ENCODE data around the gene DDX46. TPM values are rescaled to one million over a fixed set of nuclear protein-coding genes. Genes with fewer than 3 reads are reported as not detected.
"Not testable (repeated sequence)": the region's sequence is repeated elsewhere in the genome, so short reads cannot be mapped to it uniquely, and the experiment has no call there.

DDX46 gene
- total RNA-seq, 2 experiments from 2014 or later = 47.1 to 78.8 TPM

GRCh38 chr5:134845852-134846640 is 87.5 kb downstream of the DDX46 start, which contains the start of gene C5orf24:
TSS of gene C5orf24 (plus strand) at chr5:134845968. CDS start at chr5:134854901, 8,933 bp downstream.
- TF ChIP-seq, protein P1, sequence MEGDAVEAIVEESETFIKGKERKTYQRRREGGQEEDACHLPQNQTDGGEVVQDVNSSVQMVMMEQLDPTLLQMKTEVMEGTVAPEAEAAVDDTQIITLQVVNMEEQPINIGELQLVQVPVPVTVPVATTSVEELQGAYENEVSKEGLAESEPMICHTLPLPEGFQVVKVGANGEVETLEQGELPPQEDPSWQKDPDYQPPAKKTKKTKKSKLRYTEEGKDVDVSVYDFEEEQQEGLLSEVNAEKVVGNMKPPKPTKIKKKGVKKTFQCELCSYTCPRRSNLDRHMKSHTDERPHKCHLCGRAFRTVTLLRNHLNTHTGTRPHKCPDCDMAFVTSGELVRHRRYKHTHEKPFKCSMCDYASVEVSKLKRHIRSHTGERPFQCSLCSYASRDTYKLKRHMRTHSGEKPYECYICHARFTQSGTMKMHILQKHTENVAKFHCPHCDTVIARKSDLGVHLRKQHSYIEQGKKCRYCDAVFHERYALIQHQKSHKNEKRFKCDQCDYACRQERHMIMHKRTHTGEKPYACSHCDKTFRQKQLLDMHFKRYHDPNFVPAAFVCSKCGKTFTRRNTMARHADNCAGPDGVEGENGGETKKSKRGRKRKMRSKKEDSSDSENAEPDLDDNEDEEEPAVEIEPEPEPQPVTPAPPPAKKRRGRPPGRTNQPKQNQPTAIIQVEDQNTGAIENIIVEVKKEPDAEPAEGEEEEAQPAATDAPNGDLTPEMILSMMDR (conservative IDR thresholded peaks at IDR 0.05; ENCODE audit: low read length) = 0 out of 2 replicates have a peak, but pooled peaks have one; percentile 8
- TF ChIP-seq EZH2phosphoT487 (IDR thresholded peaks at IDR 0.05; ENCODE audit: borderline replicate concordance, low read depth, low read length) = no peak
- peak within 1 kb of the TSS; percentile 79 for H3K4me3 ChIP-seq (ENCODE audit: low read depth, low read length, poor library complexity, severe bottlenecking)
- no peaks in the 10 kb centered on the region for H3K9me2 ChIP-seq (ENCODE audit: insufficient read depth, low read length)
- H3K4me1 ChIP-seq (ENCODE audit: insufficient read depth, low read length, poor library complexity, severe bottlenecking) = peaks cover 16% of the 10 kb centered on the region
- H3K79me2 ChIP-seq (ENCODE audit: insufficient read depth, low read depth, low read length) = peaks cover 30% of the 10 kb centered on the region
- CTCF ChIA-PET (ENCODE audit: unreplicated experiment) = interaction anchor here (0.8 kb wide), 1 partner anchor 25 kb away, joined by 4 read pairs; no protein-coding TSS in a partner anchor
- peak within 1 kb of the TSS; percentile 88 for H3K4me2 ChIP-seq (ENCODE audit: low read length)
- POLR2A ChIA-PET = interaction anchor here (0.7 to 1.9 kb wide), 5 partner anchors 12 to 110 kb away, joined by 3 to 11 read pairs (median 4); no protein-coding TSS in a partner anchor
- H4K20me1 ChIP-seq (ENCODE audit: insufficient read depth, low read length) = no peaks in the 10 kb centered on the region
- peaks cover 33% of the 10 kb centered on the region for H3K36me3 ChIP-seq (ENCODE audit: insufficient read depth, low read length)
- peak within 1 kb of the TSS; percentile 80 for H3K27ac ChIP-seq (ENCODE audit: low read depth, low read length, poor library complexity, severe bottlenecking)
- H2AFZ ChIP-seq (ENCODE audit: low read length) = peak within 1 kb of the TSS; percentile 83
- intact Hi-C loops (cut with micrococcal nuclease; ENCODE audit: unreplicated experiment) = loop anchor here (1.0 to 5.0 kb wide), 3 partner anchors 33 to 89 kb away; partner anchors contain the start of genes DDX46 and PCBD2
- BruUV-seq (replicated peaks) = no TSS peak
- H3K9me3 ChIP-seq (ENCODE audit: low read length) = no peaks in the 10 kb centered on the region
- DNase-seq (ENCODE audit: low spot score) = peak; percentile 96

DNA sequence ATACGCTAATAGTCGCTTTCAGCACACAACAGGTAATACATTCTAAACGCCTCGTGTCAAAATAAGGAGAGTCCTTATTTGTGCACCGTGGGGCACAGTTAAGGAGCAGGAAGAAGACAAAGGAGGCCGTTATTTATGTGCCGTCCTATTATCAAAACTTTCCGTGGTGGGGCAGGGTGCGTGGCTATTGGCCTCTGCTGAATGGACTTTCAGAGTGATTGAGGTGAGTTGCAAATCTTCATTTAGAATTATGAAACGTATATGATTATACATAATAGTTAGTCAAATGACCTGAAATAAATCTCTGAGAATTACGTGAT is 88.0 kb downstream of the DDX46 start:
- CTCF ChIA-PET (ENCODE audit: unreplicated experiment) = no interaction called here
- Histone ChIP-seq H3K9me2 (ENCODE audit: insufficient read depth, low read length) (no peaks in the 10 kb centered on the region), H3K27ac (ENCODE audit: low read depth, low read length, poor library complexity, severe bottlenecking) (peak overlapping the region; percentile 80), H3K36me3 (ENCODE audit: insufficient read depth, low read length) (peaks cover 33% of the 10 kb centered on the region), H4K20me1 (ENCODE audit: insufficient read depth, low read length) (no peaks in the 10 kb centered on the region), H3K4me2 (ENCODE audit: low read length) (peak overlapping the region; percentile 88), H3K4me3 (ENCODE audit: low read depth, low read length, poor library complexity, severe bottlenecking) (peak overlapping the region; percentile 79), H2AFZ (ENCODE audit: low read length) (peak overlapping the region; percentile 56; the same call in 1 of the 2 replicates), H3K9me3 (ENCODE audit: low read length) (no peaks in the 10 kb centered on the region), H3K79me2 (ENCODE audit: insufficient read depth, low read depth, low read length) (peaks cover 35% of the 10 kb centered on the region), H3K4me1 (ENCODE audit: insufficient read depth, low read length, poor library complexity, severe bottlenecking) (peaks cover 16% of the 10 kb centered on the region)
- TF ChIP-seq EZH2phosphoT487 (IDR thresholded peaks at IDR 0.05; ENCODE audit: borderline replicate concordance, low read depth, low read length) = no peak
- TF ChIP-seq, protein P1 (conservative IDR thresholded peaks at IDR 0.05; ENCODE audit: low read length) = 0 out of 2 replicates have a peak, but pooled peaks have one; percentile 2
- POLR2A ChIA-PET = interaction anchor here (0.8 to 1.0 kb wide), 2 partner anchors 12 to 186 kb away, joined by 3 read pairs; no protein-coding TSS in a partner anchor
- intact Hi-C loops (cut with micrococcal nuclease; ENCODE audit: unreplicated experiment) = loop anchor here (1.0 to 5.0 kb wide), 3 partner anchors 34 to 89 kb away; partner anchors contain the start of genes DDX46 and PCBD2
- DNase-seq (ENCODE audit: low spot score) = peak; percentile 50
- BruUV-seq (replicated peaks) = TSS peak; percentile 77

DNA sequence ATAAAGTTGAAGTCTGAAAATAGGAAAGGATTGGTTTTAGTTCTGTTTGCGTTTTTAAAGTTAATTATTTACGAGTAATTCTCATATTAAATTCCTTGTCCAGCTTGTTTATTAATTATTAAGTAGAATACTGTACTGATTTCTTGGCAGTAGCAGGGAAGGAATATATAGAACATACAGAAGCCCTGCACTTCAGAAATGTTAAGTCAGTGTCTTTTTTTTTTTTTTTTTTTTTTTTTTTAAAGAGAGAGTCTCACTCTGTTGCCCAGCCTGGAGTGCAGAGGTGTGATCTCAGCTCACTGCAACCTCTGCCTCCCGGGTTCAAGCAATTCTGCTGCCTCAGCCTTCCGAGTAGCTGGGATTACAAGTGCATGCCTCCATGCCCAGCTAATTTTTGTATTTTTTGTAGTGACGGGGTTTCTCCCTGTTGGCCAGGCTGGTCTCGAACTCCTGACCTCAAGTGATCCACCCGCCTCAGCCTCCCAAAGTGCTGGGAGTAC is 90.9 kb downstream of the DDX46 start:
- H3K36me3 ChIP-seq (ENCODE audit: insufficient read depth, low read length) = peaks cover 51% of the 10 kb centered on the region
- H3K4me3 ChIP-seq (ENCODE audit: low read depth, low read length, poor library complexity, severe bottlenecking); H4K20me1 ChIP-seq (ENCODE audit: insufficient read depth, low read length); H3K27ac ChIP-seq (ENCODE audit: low read depth, low read length, poor library complexity, severe bottlenecking); DNase-seq (ENCODE audit: low spot score); BruUV-seq (replicated peaks); H3K9me2 ChIP-seq (ENCODE audit: insufficient read depth, low read length); H2AFZ ChIP-seq (ENCODE audit: low read length); CTCF ChIA-PET (ENCODE audit: unreplicated experiment); H3K4me2 ChIP-seq (ENCODE audit: low read length); H3K9me3 ChIP-seq (ENCODE audit: low read length): not testable (repeated sequence)
- H3K4me1 ChIP-seq (ENCODE audit: insufficient read depth, low read length, poor library complexity, severe bottlenecking) = peaks cover 16% of the 10 kb centered on the region
- peaks cover 43% of the 10 kb centered on the region for H3K79me2 ChIP-seq (ENCODE audit: insufficient read depth, low read depth, low read length)
- POLR2A ChIA-PET = interaction anchor here (0.7 to 1.5 kb wide), 4 partner anchors 10 to 52 kb away, joined by 3 to 6 read pairs (median 4); no protein-coding TSS in a partner anchor
- intact Hi-C loops (cut with micrococcal nuclease; ENCODE audit: unreplicated experiment) = loop anchor here (5.0 kb wide), 1 partner anchor 92 kb away; the partner anchor contains the start of gene DDX46
